Measurements from ENCODE around the gene SPRR2F.
"Not testable (repeated sequence)": the region's sequence is repeated elsewhere in the genome, so short reads cannot be mapped to it uniquely, and the experiment has no call there.

SPRR2F gene

GRCh38 chr1:153113416-153113815 is at the start of gene SPRR2F:
TSS of gene SPRR2F (minus strand) at chr1:153113516. CDS start at chr1:153112733, 783 bp downstream.
- in situ Hi-C loops (cut with MboI; ENCODE audit: low sequenced_read_pairs), result no loop called here

GRCh38 chr1:153155541-153155940 is 42.2 kb upstream of the SPRR2F start:
- in situ Hi-C loops (cut with MboI; ENCODE audit: low sequenced_read_pairs), result no loop called here

GRCh38 chr1:153152481-153152880 is 39.2 kb upstream of the SPRR2F start:
- in situ Hi-C loops (cut with MboI; ENCODE audit: low sequenced_read_pairs), result no loop called here

GRCh38 chr1:153150846-153151245 is 37.5 kb upstream of the SPRR2F start, which contains the start of gene SPRR2G:
TSS of gene SPRR2G (minus strand) at chr1:153150890. CDS start at chr1:153150110, 780 bp downstream.
- in situ Hi-C loops (cut with MboI; ENCODE audit: low sequenced_read_pairs), result no loop called here

GRCh38 chr1:153141377-153141776 is 28.1 kb upstream of the SPRR2F start:
- in situ Hi-C loops (cut with MboI; ENCODE audit: low sequenced_read_pairs), result no loop called here

GRCh38 chr1:153140484-153140883 is 27.2 kb upstream of the SPRR2F start:
- in situ Hi-C loops (cut with MboI; ENCODE audit: low sequenced_read_pairs), result no loop called here

- in situ Hi-C loops (cut with MboI; ENCODE audit: low sequenced_read_pairs), result no loop called here
Measured at GRCh38 chr1:153133743-153134142, 20.4 kb upstream of the SPRR2F start.

GRCh38 chr1:153133267-153133666 is 20.0 kb upstream of the SPRR2F start:
- in situ Hi-C loops (cut with MboI; ENCODE audit: low sequenced_read_pairs), result no loop called here

GRCh38 chr1:153128688-153129087 is 15.4 kb upstream of the SPRR2F start:
- in situ Hi-C loops (cut with MboI; ENCODE audit: low sequenced_read_pairs), result not testable (repeated sequence)

GRCh38 chr1:153127296-153127695 is 14.0 kb upstream of the SPRR2F start:
- in situ Hi-C loops (cut with MboI; ENCODE audit: low sequenced_read_pairs), result no loop called here

- in situ Hi-C loops (cut with MboI; ENCODE audit: low sequenced_read_pairs), result no loop called here
Measured at GRCh38 chr1:153125536-153125935, 12.2 kb upstream of the SPRR2F start.

- in situ Hi-C loops (cut with MboI; ENCODE audit: low sequenced_read_pairs), result not testable (repeated sequence)
Measured at GRCh38 chr1:153123793-153124192, 10.5 kb upstream of the SPRR2F start.

GRCh38 chr1:153122831-153123421 is 9.6 kb upstream of the SPRR2F start:
- in situ Hi-C loops (cut with MboI; ENCODE audit: low sequenced_read_pairs), result no loop called here

- in situ Hi-C loops (cut with MboI; ENCODE audit: low sequenced_read_pairs), result no loop called here
Measured at GRCh38 chr1:153120945-153121344, 7.6 kb upstream of the SPRR2F start.

GRCh38 chr1:153119491-153119971 is 6.2 kb upstream of the SPRR2F start:
- in situ Hi-C loops (cut with MboI; ENCODE audit: low sequenced_read_pairs), result no loop called here

- in situ Hi-C loops (cut with MboI; ENCODE audit: low sequenced_read_pairs), result not testable (repeated sequence)
Measured at GRCh38 chr1:153115264-153115663, 1.9 kb upstream of the SPRR2F start.

- in situ Hi-C loops (cut with MboI; ENCODE audit: low sequenced_read_pairs), result not testable (repeated sequence)
Measured at GRCh38 chr1:153112454-153112853, 862 bp downstream of the SPRR2F start.

- in situ Hi-C loops (cut with MboI; ENCODE audit: low sequenced_read_pairs), result no loop called here
Measured at GRCh38 chr1:153100245-153100644, 13.1 kb downstream of the SPRR2F start.

GRCh38 chr1:153099461-153100045 is 13.8 kb downstream of the SPRR2F start:
- in situ Hi-C loops (cut with MboI; ENCODE audit: low sequenced_read_pairs), result no loop called here

GRCh38 chr1:153095764-153096163 is 17.6 kb downstream of the SPRR2F start:
- in situ Hi-C loops (cut with MboI; ENCODE audit: low sequenced_read_pairs), result no loop called here

- in situ Hi-C loops (cut with MboI; ENCODE audit: low sequenced_read_pairs), result no loop called here
Measured at GRCh38 chr1:153094426-153094825, 18.9 kb downstream of the SPRR2F start, which contains the start of gene SPRR2E. TSS of gene SPRR2E (minus strand) at chr1:153094526. CDS start at chr1:153093751, 775 bp downstream.

- in situ Hi-C loops (cut with MboI; ENCODE audit: low sequenced_read_pairs), result no loop called here
Measured at GRCh38 chr1:153087652-153088051, 25.7 kb downstream of the SPRR2F start.
